Epithelial cell of proximal tubule (primary cell): ENCODE measurements around the gene CNN1. TPM values are rescaled to one million over a fixed set of nuclear protein-coding genes. Genes with fewer than 3 reads are reported as not detected.
A peak's percentile ranks its signal among the peaks of the same experiment; 100 is the strongest.

Experiments
- DNase-seq: peaks from one replicate; pipeline ENCODE4 v3.0.0-alpha.2; 2011; ENCODE audit warnings: low read depth
- H3K4me3 ChIP-seq: 2 replicates; pipeline ENCODE4 v1.5.1; 2011; ENCODE audit warnings: low read depth, mild to moderate bottlenecking, low read length
- CTCF ChIP-seq: conservative IDR thresholded peaks from 2 replicates; pipeline ENCODE4 v1.5.1; 2012; ENCODE audit warnings: low read depth, mild to moderate bottlenecking, low read length
- total RNA-seq: library from RNA; depleted of rRNA; stranded (reverse); fragments of >200 nt; gene quantifications from 2 replicates; pipeline ENCODE4 v1.2.3, GENCODE V29; 2015

The CNN1 gene
- total RNA-seq, 1 donor from 2014 or later = 16.1 TPM

GRCh38 chr19:11530432-11530831 lies 8.2 kb upstream of the CNN1 start:
- H3K4me3 ChIP-seq = no peak overlapping the region
- peak; percentile 59 for DNase-seq
- peak; percentile 44 for TF ChIP-seq CTCF

GRCh38 chr19:11534538-11534937 lies 4.1 kb upstream of the CNN1 start:
- no peak overlapping the region for H3K4me3 ChIP-seq
- no peak for TF ChIP-seq CTCF
- no peak for DNase-seq

DNA sequence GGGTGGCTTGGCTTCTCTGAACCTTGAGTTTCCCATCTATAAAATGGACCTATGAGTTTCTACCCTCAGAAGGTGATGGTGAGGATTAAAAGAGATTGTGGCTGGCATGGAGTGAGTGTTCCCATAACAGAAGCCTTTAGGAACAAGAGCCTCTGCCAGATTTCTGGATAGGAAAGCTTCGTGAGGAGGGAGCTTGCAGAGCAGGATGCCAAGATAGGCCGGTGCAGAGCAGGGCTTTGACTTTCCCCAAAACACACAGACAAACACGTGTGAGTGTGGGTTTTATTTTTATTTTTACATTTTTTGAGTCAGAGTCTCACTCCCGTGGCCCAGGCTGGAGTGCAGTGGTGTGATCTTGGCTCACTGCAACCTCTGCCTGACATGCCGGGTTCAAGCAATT lies 3.7 kb upstream of the CNN1 start:
- no peak for DNase-seq
- H3K4me3 ChIP-seq = no peak overlapping the region
- no peak for TF ChIP-seq CTCF

- peak overlapping the region; percentile 32 for H3K4me3 ChIP-seq
- no peak for DNase-seq
- TF ChIP-seq CTCF = peak; percentile 86
Measured at GRCh38 chr19:11535792-11536595, 2.7 kb upstream of the CNN1 start.

GRCh38 chr19:11539495-11540365 lies 1.1 kb downstream of the CNN1 start:
- no peak overlapping the region for H3K4me3 ChIP-seq
- TF ChIP-seq CTCF = no peak
- DNase-seq = no peak

DNA sequence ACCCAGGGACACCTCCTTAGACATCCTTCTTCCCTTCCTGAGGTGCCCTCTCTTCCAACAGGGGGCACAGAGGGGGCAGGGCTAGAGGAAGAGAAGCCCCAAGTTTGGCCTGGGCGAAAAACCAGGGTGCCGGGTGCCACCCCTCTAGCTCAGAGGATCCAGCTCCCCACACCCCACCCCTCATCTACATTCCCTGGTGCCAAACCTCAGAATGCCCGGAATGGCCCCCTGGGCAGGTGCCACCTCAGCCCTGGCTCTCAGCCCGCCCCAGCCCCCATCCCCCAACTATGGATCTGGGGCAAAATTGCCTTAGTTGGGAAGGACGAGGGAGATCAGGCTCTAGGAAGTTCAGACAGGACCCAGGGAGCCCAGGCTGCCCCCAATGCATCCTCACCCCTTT lies 2.0 kb downstream of the CNN1 start:
- no peak overlapping the region for H3K4me3 ChIP-seq
- no peak for DNase-seq
- TF ChIP-seq CTCF = no peak

- no peak for DNase-seq
- no peak for TF ChIP-seq CTCF
- no peak overlapping the region for H3K4me3 ChIP-seq
Measured at GRCh38 chr19:11541238-11541637, 2.6 kb downstream of the CNN1 start.
